Loucy (cell line): ENCODE results near the gene SCD5.

Source experiments
- H2AFZ ChIP-seq: fragments of 200-600 bp; sonication (generic); 2 replicates; pipeline ENCODE4 v1.6.0; 2016; ENCODE audit warnings: antibody characterized with exemption, mild to moderate bottlenecking, low read length, moderate library complexity
- H3F3A ChIP-seq: fragments of 200-600 bp; 2 replicates; pipeline ENCODE4 v1.6.0; 2016; ENCODE audit warnings: antibody characterized with exemption, low read depth, mild to moderate bottlenecking
- H3K27me3 ChIP-seq: fragments of 200-600 bp; sonication (generic); 2 replicates; pipeline ENCODE4 v1.6.1; 2014; ENCODE audit warnings: low read length, mild to moderate bottlenecking; ENCODE audit not compliant: insufficient read depth, poor library complexity, severe bottlenecking
- H3K36me3 ChIP-seq: fragments of 200-600 bp; sonication (generic); 2 replicates; pipeline ENCODE4 v1.6.1; 2016; ENCODE audit warnings: low read length; ENCODE audit not compliant: insufficient read depth
- H3K4me1 ChIP-seq: fragments of 200-600 bp; sonication (generic); 2 replicates; pipeline ENCODE4 v1.5.1; 2014; ENCODE audit warnings: low read length, mild to moderate bottlenecking; ENCODE audit not compliant: insufficient read depth, poor library complexity, severe bottlenecking
- H3K4me2 ChIP-seq: fragments of 200-600 bp; sonication (generic); 2 replicates; pipeline ENCODE4 v1.6.0; 2014; ENCODE audit warnings: antibody characterized with exemption, low read length, low read depth, mild to moderate bottlenecking; ENCODE audit not compliant: poor library complexity, severe bottlenecking
- H3K4me3 ChIP-seq: fragments of 200-600 bp; sonication (generic); 2 replicates; pipeline ENCODE4 v1.5.1; 2014; ENCODE audit warnings: low read length, mild to moderate bottlenecking, mixed read lengths; ENCODE audit not compliant: poor library complexity, severe bottlenecking
- H3K79me2 ChIP-seq: fragments of 200-600 bp; sonication (generic); 2 replicates; pipeline ENCODE4 v1.6.1; 2014; ENCODE audit warnings: low read length; ENCODE audit not compliant: insufficient read depth
- H3K9ac ChIP-seq: fragments of 200-600 bp; sonication (generic); 2 replicates; pipeline ENCODE4 v1.6.0; 2014; ENCODE audit warnings: mild to moderate bottlenecking, low read depth, low read length, moderate library complexity; ENCODE audit not compliant: poor library complexity, severe bottlenecking
- H3K9me2 ChIP-seq: fragments of 200-600 bp; sonication (generic); replicated peaks from 2 replicates; pipeline ENCODE4 v1.6.1; 2016; ENCODE audit warnings: low read depth, low read length, mixed read lengths
- H3K9me3 ChIP-seq: fragments of 200-600 bp; sonication (generic); 2 replicates; pipeline ENCODE4 v1.6.1; 2014; ENCODE audit warnings: mild to moderate bottlenecking, antibody characterized with exemption, low read length, low read depth; ENCODE audit not compliant: insufficient read depth
- H4K20me1 ChIP-seq: fragments of 200-600 bp; sonication (generic); 2 replicates; pipeline ENCODE4 v1.6.0; 2014; ENCODE audit warnings: antibody characterized with exemption, low read length, mild to moderate bottlenecking; ENCODE audit not compliant: insufficient read depth, poor library complexity, severe bottlenecking
- CTCF ChIP-seq: fragments of 200-600 bp; sonication (generic); conservative IDR thresholded peaks from 2 replicates; pipeline ENCODE4 v1.5.1; 2014; ENCODE audit warnings: mild to moderate bottlenecking, antibody characterized with exemption, low read length
- EZH2phosphoT487 ChIP-seq: fragments of 200-600 bp; IDR thresholded peaks from 2 replicates; pipeline ENCODE4 v1.6.1; 2018; ENCODE audit warnings: antibody characterized with exemption, mild to moderate bottlenecking, moderate library complexity, borderline replicate concordance

Gene SCD5

GRCh38 chr4:82592639-82593038 lies 206.0 kb downstream of the SCD5 start:
- no peak overlapping the region for H3K9ac ChIP-seq
- H2AFZ ChIP-seq = no peak overlapping the region
- H3K4me1 ChIP-seq = no peaks in the 10 kb centered on the region
- no peaks in the 10 kb centered on the region for H4K20me1 ChIP-seq
- H3K4me2 ChIP-seq = no peak overlapping the region
- H3K9me2 ChIP-seq = no peaks in the 10 kb centered on the region
- no peaks in the 10 kb centered on the region for H3K9me3 ChIP-seq
- no peak overlapping the region for H3K4me3 ChIP-seq
- no peaks in the 10 kb centered on the region for H3K79me2 ChIP-seq
- no peaks in the 10 kb centered on the region for H3K27me3 ChIP-seq
- no peak for TF ChIP-seq CTCF
- TF ChIP-seq EZH2phosphoT487 = no peak
- H3F3A ChIP-seq = no peaks in the 10 kb centered on the region
- no peaks in the 10 kb centered on the region for H3K36me3 ChIP-seq

- no peaks in the 10 kb centered on the region for H3K36me3 ChIP-seq
- H3K9ac ChIP-seq = no peak overlapping the region
- no peak overlapping the region for H2AFZ ChIP-seq
- no peaks in the 10 kb centered on the region for H3K9me2 ChIP-seq
- H3K4me1 ChIP-seq = no peaks in the 10 kb centered on the region
- no peak overlapping the region for H3K4me2 ChIP-seq
- no peaks in the 10 kb centered on the region for H3F3A ChIP-seq
- no peaks in the 10 kb centered on the region for H3K79me2 ChIP-seq
- no peak overlapping the region for H3K4me3 ChIP-seq
- H3K27me3 ChIP-seq = no peaks in the 10 kb centered on the region
- no peaks in the 10 kb centered on the region for H4K20me1 ChIP-seq
- H3K9me3 ChIP-seq = no peaks in the 10 kb centered on the region
- no peak for TF ChIP-seq EZH2phosphoT487
- no peak for TF ChIP-seq CTCF
These were observed 207.0 kb downstream of the SCD5 start for GRCh38 chr4:82591592-82591991.

GRCh38 chr4:82589756-82590155 lies 208.8 kb downstream of the SCD5 start:
- Histone ChIP-seq H3K9me3 (no peaks in the 10 kb centered on the region), H3K4me1 (no peaks in the 10 kb centered on the region), H3K4me2 (no peak overlapping the region), H3K27me3 (no peaks in the 10 kb centered on the region), H4K20me1 (no peaks in the 10 kb centered on the region), H3K9me2 (no peaks in the 10 kb centered on the region), H3K9ac (no peak overlapping the region), H3F3A (no peaks in the 10 kb centered on the region), H3K79me2 (no peaks in the 10 kb centered on the region), H3K36me3 (no peaks in the 10 kb centered on the region), H3K4me3 (no peak overlapping the region), H2AFZ (no peak overlapping the region)
- TF ChIP-seq CTCF (no peak), EZH2phosphoT487 (no peak)
